ENCODE data around the gene AQP5. TPM values are rescaled to one million over a fixed set of nuclear protein-coding genes. Genes with fewer than 3 reads are reported as not detected.
A peak's percentile ranks its signal among the peaks of the same experiment; 100 is the strongest.

AQP5 gene
- total RNA-seq, 1 experiment from 2014 or later = 0.31 TPM

DNA sequence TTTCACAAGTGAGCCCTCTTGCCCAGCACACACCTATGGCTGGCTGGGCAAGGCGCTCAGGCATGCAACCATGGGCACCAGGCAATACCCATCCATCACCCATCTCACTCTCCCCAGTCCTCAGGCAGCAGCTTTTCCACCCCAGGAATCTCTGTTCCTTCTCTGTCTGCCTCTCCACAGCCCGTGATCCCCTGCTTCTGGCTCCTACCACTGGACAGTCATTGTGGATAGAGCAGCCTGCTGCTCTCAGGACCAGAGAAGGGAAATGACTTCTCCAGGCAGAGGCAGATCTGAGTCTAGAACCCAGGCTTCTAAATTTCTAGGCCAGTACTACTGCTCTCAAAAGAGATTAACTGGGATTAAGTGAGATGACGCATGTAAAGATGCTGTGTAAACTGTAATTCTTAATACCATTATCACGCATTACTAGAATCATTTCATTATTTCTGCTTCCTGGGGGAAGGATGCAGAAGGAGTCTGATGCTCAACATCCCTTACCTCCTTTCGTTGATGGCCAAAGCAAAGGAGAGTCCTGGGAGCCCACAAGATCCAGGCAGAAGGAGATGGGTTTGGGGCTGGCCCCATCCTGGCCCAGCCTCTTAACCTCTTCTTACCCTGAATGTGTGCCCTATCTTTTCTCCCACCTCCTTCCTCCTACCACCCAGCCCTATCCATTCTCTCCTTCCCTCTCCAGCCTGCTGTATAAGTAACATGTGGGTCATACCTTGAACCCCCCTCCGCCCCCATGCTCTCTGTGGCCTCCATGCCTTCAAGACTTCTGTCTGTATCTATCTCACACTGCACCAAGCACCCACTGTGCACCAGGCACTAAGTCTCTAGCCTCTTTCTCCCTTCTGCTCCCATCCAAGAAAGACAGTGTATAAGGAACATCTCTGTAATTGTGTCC lies 4.8 kb upstream of the AQP5 start:
- BruUV-seq (replicated peaks) = no TSS peak
- DNase-seq = no peak
- Histone ChIP-seq H3K4me3 (no peak overlapping the region), H3F3A (ENCODE audit: insufficient read depth, low read depth) (peaks cover 13% of the 10 kb centered on the region; the same call in 1 of the 2 replicates), H3K9me3 (ENCODE audit: insufficient read depth, low read depth) (no peaks in the 10 kb centered on the region), H3K27me3 (ENCODE audit: insufficient read depth, low read depth) (no peaks in the 10 kb centered on the region), H3K4me2 (no peak overlapping the region), H3K9me2 (ENCODE audit: insufficient read depth) (no peaks in the 10 kb centered on the region), H2AFZ (no peak overlapping the region), H3K27ac (no peak overlapping the region), H4K20me1 (ENCODE audit: insufficient read depth) (no peaks in the 10 kb centered on the region), H3K36me3 (ENCODE audit: low read depth) (no peaks in the 10 kb centered on the region), H3K79me2 (ENCODE audit: low read depth) (no peaks in the 10 kb centered on the region), H3K4me1 (replicated peaks; ENCODE audit: insufficient read depth) (peaks cover 20% of the 10 kb centered on the region)
- POLR2A ChIA-PET (ENCODE audit: unreplicated experiment) = no interaction called here
- CTCF ChIA-PET = interaction anchor here (0.6 kb wide), 1 partner anchor 8 kb away, joined by 3 read pairs; no protein-coding TSS in a partner anchor
- TF ChIP-seq, protein P1, sequence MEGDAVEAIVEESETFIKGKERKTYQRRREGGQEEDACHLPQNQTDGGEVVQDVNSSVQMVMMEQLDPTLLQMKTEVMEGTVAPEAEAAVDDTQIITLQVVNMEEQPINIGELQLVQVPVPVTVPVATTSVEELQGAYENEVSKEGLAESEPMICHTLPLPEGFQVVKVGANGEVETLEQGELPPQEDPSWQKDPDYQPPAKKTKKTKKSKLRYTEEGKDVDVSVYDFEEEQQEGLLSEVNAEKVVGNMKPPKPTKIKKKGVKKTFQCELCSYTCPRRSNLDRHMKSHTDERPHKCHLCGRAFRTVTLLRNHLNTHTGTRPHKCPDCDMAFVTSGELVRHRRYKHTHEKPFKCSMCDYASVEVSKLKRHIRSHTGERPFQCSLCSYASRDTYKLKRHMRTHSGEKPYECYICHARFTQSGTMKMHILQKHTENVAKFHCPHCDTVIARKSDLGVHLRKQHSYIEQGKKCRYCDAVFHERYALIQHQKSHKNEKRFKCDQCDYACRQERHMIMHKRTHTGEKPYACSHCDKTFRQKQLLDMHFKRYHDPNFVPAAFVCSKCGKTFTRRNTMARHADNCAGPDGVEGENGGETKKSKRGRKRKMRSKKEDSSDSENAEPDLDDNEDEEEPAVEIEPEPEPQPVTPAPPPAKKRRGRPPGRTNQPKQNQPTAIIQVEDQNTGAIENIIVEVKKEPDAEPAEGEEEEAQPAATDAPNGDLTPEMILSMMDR (conservative IDR thresholded peaks at IDR 0.05) = no peak
- no peak for TF ChIP-seq EZH2 (IDR thresholded peaks at IDR 0.05; ENCODE audit: low read depth)
- intact Hi-C loops (cut with micrococcal nuclease; ENCODE audit: unreplicated experiment) = no loop called here

DNA sequence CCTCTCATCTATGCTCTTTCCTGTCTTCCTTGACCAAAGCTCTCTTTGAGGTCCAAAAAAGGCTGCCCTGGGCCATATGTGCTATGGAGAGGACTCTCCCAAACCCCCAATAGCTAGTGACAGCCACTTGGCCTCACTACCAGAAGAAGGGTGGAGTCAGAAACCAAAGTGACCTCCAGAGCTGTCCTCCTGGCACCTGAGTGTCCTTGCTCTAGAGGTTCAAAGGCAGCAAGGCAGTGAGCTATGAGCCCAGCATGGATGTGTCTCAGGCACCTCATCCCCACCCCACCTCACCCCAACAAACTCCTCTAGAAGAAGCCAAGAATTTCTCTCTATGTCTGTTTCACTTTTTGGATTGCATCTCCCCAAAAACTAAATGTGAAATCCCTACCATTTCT lies 4.1 kb upstream of the AQP5 start:
- Histone ChIP-seq H3K9me2 (ENCODE audit: insufficient read depth) (no peaks in the 10 kb centered on the region), H3K36me3 (ENCODE audit: low read depth) (no peaks in the 10 kb centered on the region), H3K4me1 (replicated peaks; ENCODE audit: insufficient read depth) (peaks cover 27% of the 10 kb centered on the region), H3K9me3 (ENCODE audit: insufficient read depth, low read depth) (no peaks in the 10 kb centered on the region), H4K20me1 (ENCODE audit: insufficient read depth) (no peaks in the 10 kb centered on the region), H3F3A (ENCODE audit: insufficient read depth, low read depth) (peaks cover 13% of the 10 kb centered on the region; the same call in 1 of the 2 replicates), H3K27me3 (ENCODE audit: insufficient read depth, low read depth) (no peaks in the 10 kb centered on the region), H3K4me2 (no peak overlapping the region), H3K4me3 (no peak overlapping the region), H3K27ac (no peak overlapping the region), H3K79me2 (ENCODE audit: low read depth) (no peaks in the 10 kb centered on the region), H2AFZ (no peak overlapping the region)
- intact Hi-C loops (cut with micrococcal nuclease; ENCODE audit: unreplicated experiment) = no loop called here
- BruUV-seq (replicated peaks) = no TSS peak
- ChIA-PET POLR2A (ENCODE audit: unreplicated experiment) (no interaction called here), CTCF (interaction anchor here (0.6 kb wide), 1 partner anchor 8 kb away, joined by 3 read pairs; no protein-coding TSS in a partner anchor)
- TF ChIP-seq EZH2 (IDR thresholded peaks at IDR 0.05; ENCODE audit: low read depth) = no peak
- TF ChIP-seq, protein P1 (conservative IDR thresholded peaks at IDR 0.05) = no peak
- DNase-seq = no peak

DNA sequence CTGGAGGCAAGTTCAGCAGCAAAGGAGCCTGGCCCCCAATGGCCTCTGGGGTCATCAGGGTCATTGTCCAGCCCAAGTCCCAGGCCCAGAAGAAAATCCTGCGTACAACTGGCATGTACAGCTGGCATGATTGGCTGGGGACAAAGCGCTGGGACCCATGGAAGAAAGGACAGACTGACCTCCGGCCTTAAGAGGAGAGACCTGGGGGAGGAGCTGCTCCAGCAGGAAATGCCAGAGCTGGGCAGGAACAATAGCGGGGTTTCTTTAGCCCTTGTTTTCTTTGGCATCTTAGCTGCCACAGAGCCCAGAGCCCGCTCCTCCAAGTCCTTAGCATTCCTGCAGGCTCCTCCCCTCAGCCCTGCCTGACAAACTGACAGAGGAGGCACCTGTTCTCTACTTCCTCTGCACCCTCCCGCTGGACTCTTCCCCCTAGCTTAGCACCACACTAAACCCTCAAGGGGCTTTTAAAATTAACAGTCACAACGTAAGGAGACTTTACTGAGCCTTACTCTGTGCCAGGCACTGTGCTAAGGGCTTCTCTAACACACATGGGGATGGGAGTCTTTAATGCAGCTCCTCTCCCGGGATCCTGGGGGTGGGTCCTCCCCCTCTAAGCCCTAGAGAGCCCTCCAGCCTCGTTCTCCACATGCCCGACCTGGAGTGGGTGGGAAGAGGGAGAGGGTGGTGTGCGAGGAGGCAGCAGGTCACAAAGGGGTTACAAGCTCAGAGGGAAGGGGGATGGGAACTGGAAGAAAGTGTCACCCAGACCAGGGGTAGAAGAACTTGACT lies 1.8 kb upstream of the AQP5 start:
- no peaks in the 10 kb centered on the region for H3K9me2 ChIP-seq (ENCODE audit: insufficient read depth)
- peaks cover 16% of the 10 kb centered on the region; the same call in 1 of the 2 replicates for H3F3A ChIP-seq (ENCODE audit: insufficient read depth, low read depth)
- H3K4me3 ChIP-seq = no peak overlapping the region; the same call in 1 of the 2 replicates
- no peaks in the 10 kb centered on the region for H3K9me3 ChIP-seq (ENCODE audit: insufficient read depth, low read depth)
- no peak for TF ChIP-seq EZH2 (IDR thresholded peaks at IDR 0.05; ENCODE audit: low read depth)
- H4K20me1 ChIP-seq (ENCODE audit: insufficient read depth) = no peaks in the 10 kb centered on the region
- intact Hi-C loops (cut with micrococcal nuclease; ENCODE audit: unreplicated experiment) = loop anchor here (10.0 kb wide), 1 partner anchor 205 kb away; the partner anchor contains the start of gene CERS5
- peaks cover 43% of the 10 kb centered on the region for H3K4me1 ChIP-seq (replicated peaks; ENCODE audit: insufficient read depth)
- peak overlapping the region; percentile 76 for H3K4me2 ChIP-seq
- H3K36me3 ChIP-seq (ENCODE audit: low read depth) = no peaks in the 10 kb centered on the region
- ChIA-PET POLR2A (ENCODE audit: unreplicated experiment) (interaction anchor here (0.6 to 0.7 kb wide), 3 partner anchors 110 to 219 kb away, joined by 4 to 6 read pairs (median 5); partner anchors contain the start of genes NCKAP5L and TMBIM6), CTCF (interaction anchor here (0.5 to 2.5 kb wide), 5 partner anchors 9 to 191 kb away, joined by 3 to 10 read pairs (median 5); no protein-coding TSS in a partner anchor)
- H3K79me2 ChIP-seq (ENCODE audit: low read depth) = no peaks in the 10 kb centered on the region
- H2AFZ ChIP-seq = no peak overlapping the region
- H3K27me3 ChIP-seq (ENCODE audit: insufficient read depth, low read depth) = no peaks in the 10 kb centered on the region
- no peak overlapping the region for H3K27ac ChIP-seq
- BruUV-seq (replicated peaks) = no TSS peak
- peak; percentile 83 to 88 for DNase-seq

Measured in PC-9 (cell line).